ENCODE data around the gene RCN2. TPM values are rescaled to one million over a fixed set of nuclear protein-coding genes. Genes with fewer than 3 reads are reported as not detected.

The RCN2 gene
- total and polyA plus RNA-seq, 2 donors (not counting 3 experiments of a cell fraction or from before 2014, with no cell fraction given): 45.2 to 71.9 TPM

GRCh38 chr15:76941636-76942035 lies 10.1 kb downstream of the RCN2 start:
- no peak overlapping the region for H3K27ac ChIP-seq (ENCODE audit: insufficient read depth, low read depth, low read length)
- POLR2A ChIA-PET: no interaction called here
- intact Hi-C loops (cut with micrococcal nuclease): no loop called here
- H3K9me1 ChIP-seq (replicated peaks; ENCODE audit: control insufficient read depth, extremely low read depth, insufficient read depth, low read length): no peaks in the 10 kb centered on the region
- no peaks in the 10 kb centered on the region for H3K9me3 ChIP-seq (replicated peaks; ENCODE audit: control insufficient read depth, insufficient read depth, low read length)
- no peak overlapping the region for H3K4me3 ChIP-seq (replicated peaks in 1 of 3; ENCODE audit: insufficient read depth in 1 of 3, low read depth in 1 of 3, low read length in 3 of 3)
- H3K4me1 ChIP-seq (ENCODE audit: control insufficient read depth, extremely low read depth, insufficient read depth, low read length): no peaks in the 10 kb centered on the region
- dilution Hi-C loops (cut with MboI; ENCODE audit: extremely low pct_ligation_motif_present, low sequenced_read_pairs): no loop called here
- DNase-seq (ENCODE audit: low read depth, low spot score): no peak
- H2AFZ ChIP-seq (ENCODE audit: low read depth, low read length): no peak overlapping the region
- no TSS peak for BruUV-seq (replicated peaks)
- H4K20me1 ChIP-seq (replicated peaks; ENCODE audit: control insufficient read depth, extremely low read depth, insufficient read depth, low read length): no peaks in the 10 kb centered on the region
- H3K9ac ChIP-seq (replicated peaks; ENCODE audit: extremely low read depth, insufficient read depth, low read length): no peak overlapping the region
- H3K4me2 ChIP-seq (ENCODE audit: insufficient read depth, low read length): no peak overlapping the region
- TF ChIP-seq JUN (IDR thresholded peaks at IDR 0.05; ENCODE audit: borderline replicate concordance, insufficient read depth, insufficient read length, low read depth): no peak
- TF ChIP-seq EZH2 (IDR thresholded peaks at IDR 0.05; ENCODE audit: borderline replicate concordance, low read depth, low read length, severe bottlenecking): no peak
- TF ChIP-seq FOS (IDR thresholded peaks at IDR 0.05; ENCODE audit: borderline replicate concordance, insufficient read depth, low read length): no peak
- TF ChIP-seq, protein P1, sequence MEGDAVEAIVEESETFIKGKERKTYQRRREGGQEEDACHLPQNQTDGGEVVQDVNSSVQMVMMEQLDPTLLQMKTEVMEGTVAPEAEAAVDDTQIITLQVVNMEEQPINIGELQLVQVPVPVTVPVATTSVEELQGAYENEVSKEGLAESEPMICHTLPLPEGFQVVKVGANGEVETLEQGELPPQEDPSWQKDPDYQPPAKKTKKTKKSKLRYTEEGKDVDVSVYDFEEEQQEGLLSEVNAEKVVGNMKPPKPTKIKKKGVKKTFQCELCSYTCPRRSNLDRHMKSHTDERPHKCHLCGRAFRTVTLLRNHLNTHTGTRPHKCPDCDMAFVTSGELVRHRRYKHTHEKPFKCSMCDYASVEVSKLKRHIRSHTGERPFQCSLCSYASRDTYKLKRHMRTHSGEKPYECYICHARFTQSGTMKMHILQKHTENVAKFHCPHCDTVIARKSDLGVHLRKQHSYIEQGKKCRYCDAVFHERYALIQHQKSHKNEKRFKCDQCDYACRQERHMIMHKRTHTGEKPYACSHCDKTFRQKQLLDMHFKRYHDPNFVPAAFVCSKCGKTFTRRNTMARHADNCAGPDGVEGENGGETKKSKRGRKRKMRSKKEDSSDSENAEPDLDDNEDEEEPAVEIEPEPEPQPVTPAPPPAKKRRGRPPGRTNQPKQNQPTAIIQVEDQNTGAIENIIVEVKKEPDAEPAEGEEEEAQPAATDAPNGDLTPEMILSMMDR (IDR thresholded peaks at IDR 0.05; ENCODE audit: extremely low read depth in 1 of 2, insufficient read depth in 1 of 2, low read depth in 1 of 2, low read length in 2 of 2): no peak
- TF ChIP-seq GATA2 (IDR thresholded peaks at IDR 0.05; ENCODE audit: insufficient read depth, insufficient read length, low read depth, low read length): no peak
- TF ChIP-seq POLR2A (IDR thresholded peaks at IDR 0.05; ENCODE audit: low read depth, low read length): no peak
- H3K27me3 ChIP-seq (ENCODE audit: control insufficient read depth in 2 of 2, insufficient read depth in 2 of 2, low read length in 2 of 2): no peaks in the 10 kb centered on the region
- no peak for FAIRE-seq
- peaks cover 0 to 8% of the 10 kb centered on the region in 2 experiments for H3K36me3 ChIP-seq (ENCODE audit: control insufficient read depth in 2 of 2, extremely low read depth in 1 of 2, insufficient read depth in 2 of 2, low read length in 2 of 2)
- CTCF ChIA-PET: interaction anchor here (0.9 to 2.2 kb wide), 16 partner anchors 9 to 879 kb away, joined by 3 to 15 read pairs (median 4); no protein-coding TSS in a partner anchor
- H3K79me2 ChIP-seq (ENCODE audit: control insufficient read depth, insufficient read depth, low read length): no peaks in the 10 kb centered on the region

DNA sequence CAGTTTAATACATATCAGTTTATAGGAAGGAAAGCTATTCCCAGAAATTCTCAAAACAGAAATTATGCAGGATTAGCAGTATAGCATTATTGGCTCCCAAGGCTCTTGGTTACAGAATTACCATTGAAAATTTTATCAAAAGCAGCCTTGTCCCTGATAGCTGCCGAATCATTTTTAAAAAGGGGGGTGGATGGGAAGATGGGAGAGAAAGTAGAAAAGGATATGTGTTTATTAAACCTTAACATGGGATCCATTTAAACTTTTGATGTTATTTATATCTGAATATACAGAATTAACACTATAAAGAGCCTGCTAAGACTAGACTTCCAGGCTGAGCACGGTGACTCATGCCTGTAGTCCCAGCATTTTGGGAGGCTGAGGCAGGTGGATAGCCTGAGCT lies 10.8 kb downstream of the RCN2 start:
- H3K79me2 ChIP-seq (ENCODE audit: control insufficient read depth, insufficient read depth, low read length): no peaks in the 10 kb centered on the region
- FAIRE-seq (no peak), DNase-seq (ENCODE audit: low read depth, low spot score) (no peak)
- H4K20me1 ChIP-seq (replicated peaks; ENCODE audit: control insufficient read depth, extremely low read depth, insufficient read depth, low read length): no peaks in the 10 kb centered on the region
- no peaks in the 10 kb centered on the region for H3K9me3 ChIP-seq (replicated peaks; ENCODE audit: control insufficient read depth, insufficient read depth, low read length)
- POLR2A ChIA-PET: no interaction called here
- H3K9ac ChIP-seq (replicated peaks; ENCODE audit: extremely low read depth, insufficient read depth, low read length): no peak overlapping the region
- dilution Hi-C loops (cut with MboI; ENCODE audit: extremely low pct_ligation_motif_present, low sequenced_read_pairs): no loop called here
- peaks cover 0 to 8% of the 10 kb centered on the region in 2 experiments for H3K36me3 ChIP-seq (ENCODE audit: control insufficient read depth in 2 of 2, extremely low read depth in 1 of 2, insufficient read depth in 2 of 2, low read length in 2 of 2)
- H2AFZ ChIP-seq (ENCODE audit: low read depth, low read length): no peak overlapping the region
- no peak overlapping the region for H3K27ac ChIP-seq (ENCODE audit: insufficient read depth, low read depth, low read length)
- H3K4me2 ChIP-seq (ENCODE audit: insufficient read depth, low read length): no peak overlapping the region
- CTCF ChIA-PET: interaction anchor here (1.0 to 1.7 kb wide), 5 partner anchors 9 to 590 kb away, joined by 3 to 8 read pairs (median 3); no protein-coding TSS in a partner anchor
- no peaks in the 10 kb centered on the region for H3K4me1 ChIP-seq (ENCODE audit: control insufficient read depth, extremely low read depth, insufficient read depth, low read length)
- H3K27me3 ChIP-seq (ENCODE audit: control insufficient read depth in 2 of 2, insufficient read depth in 2 of 2, low read length in 2 of 2): no peaks in the 10 kb centered on the region
- intact Hi-C loops (cut with micrococcal nuclease): no loop called here
- H3K9me1 ChIP-seq (replicated peaks; ENCODE audit: control insufficient read depth, extremely low read depth, insufficient read depth, low read length): no peaks in the 10 kb centered on the region
- no peak overlapping the region for H3K4me3 ChIP-seq (replicated peaks in 1 of 3; ENCODE audit: insufficient read depth in 1 of 3, low read depth in 1 of 3, low read length in 3 of 3)
- no peak for TF ChIP-seq JUN (IDR thresholded peaks at IDR 0.05; ENCODE audit: borderline replicate concordance, insufficient read depth, insufficient read length, low read depth)
- TF ChIP-seq MYC (IDR thresholded peaks at IDR 0.05; ENCODE audit: low read depth, low read length): no peak
- TF ChIP-seq, protein P1 (IDR thresholded peaks at IDR 0.05; ENCODE audit: extremely low read depth in 1 of 2, insufficient read depth in 1 of 2, low read depth in 1 of 2, low read length in 2 of 2): no peak
- TF ChIP-seq POLR2A (IDR thresholded peaks at IDR 0.05; ENCODE audit: low read depth, low read length): no peak
- TF ChIP-seq FOS (IDR thresholded peaks at IDR 0.05; ENCODE audit: borderline replicate concordance, insufficient read depth, low read length): no peak
- no peak for TF ChIP-seq EZH2 (IDR thresholded peaks at IDR 0.05; ENCODE audit: borderline replicate concordance, low read depth, low read length, severe bottlenecking)
- no peak for TF ChIP-seq GATA2 (IDR thresholded peaks at IDR 0.05; ENCODE audit: insufficient read depth, insufficient read length, low read depth, low read length)
- no peak for TF ChIP-seq POLR2AphosphoS5 (IDR thresholded peaks at IDR 0.05; ENCODE audit: insufficient read depth, low read depth, low read length)
- TF ChIP-seq, protein P2, sequence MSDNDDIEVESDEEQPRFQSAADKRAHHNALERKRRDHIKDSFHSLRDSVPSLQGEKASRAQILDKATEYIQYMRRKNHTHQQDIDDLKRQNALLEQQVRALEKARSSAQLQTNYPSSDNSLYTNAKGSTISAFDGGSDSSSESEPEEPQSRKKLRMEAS (IDR thresholded peaks at IDR 0.05; ENCODE audit: insufficient read depth, insufficient read length): no peak
- BruUV-seq (replicated peaks): no TSS peak
